Measurements from ENCODE around the gene KRT222. TPM values are rescaled to one million over a fixed set of nuclear protein-coding genes. Genes with fewer than 3 reads are reported as not detected.

The KRT222 gene
- total RNA-seq, 2 donors from 2014 or later, result 1.4 to 2.3 TPM

DNA sequence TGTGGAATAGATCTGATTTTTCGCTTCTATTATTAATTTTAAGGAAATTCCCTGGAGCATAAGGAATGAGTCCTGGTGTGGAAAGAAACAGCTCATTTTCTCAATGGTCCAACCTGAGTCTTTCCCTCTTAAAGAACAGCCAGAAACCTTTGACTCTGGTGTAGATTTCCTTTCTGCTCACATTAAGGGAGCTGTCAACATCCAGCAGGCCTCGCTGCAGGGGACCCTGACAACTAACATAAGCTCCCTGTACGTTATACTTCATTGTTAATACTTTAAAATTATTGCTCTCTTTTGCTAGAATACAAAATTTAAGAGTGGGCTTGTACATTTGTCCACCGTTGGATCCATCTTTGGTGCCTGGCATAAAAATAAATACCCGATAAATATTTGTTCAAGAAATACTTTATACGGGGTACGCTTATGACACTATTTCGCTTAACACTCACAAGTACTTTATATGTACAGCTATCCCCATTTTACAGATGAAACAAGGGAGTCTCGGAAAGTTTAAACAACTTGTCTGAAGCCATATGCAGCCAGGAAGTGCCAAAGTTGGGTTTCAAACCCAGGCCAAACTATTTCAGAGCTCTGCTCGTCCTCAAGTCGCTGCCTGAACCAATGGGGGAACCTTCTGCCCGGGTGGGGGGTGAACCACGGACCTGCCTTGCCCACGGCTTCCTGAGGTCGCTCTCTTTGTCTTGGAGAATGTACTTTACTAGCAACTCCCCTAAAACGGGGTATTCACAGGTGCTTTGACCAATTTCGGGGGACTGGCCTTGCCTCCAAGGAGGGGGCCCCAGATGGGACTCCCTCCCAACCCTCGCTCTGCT, 18.0 kb downstream of the KRT222 start:
- Mint-ChIP-seq H3K27me3 (ENCODE audit: insufficient read depth) (no peaks in the 10 kb centered on the region), H3K36me3 (ENCODE audit: low read depth) (peaks cover 26% of the 10 kb centered on the region), H3K9me3 (no peaks in the 10 kb centered on the region), H3K27ac (peak overlapping the region; percentile 99), H3K4me3 (peak overlapping the region; percentile 95), H3K4me1 (peaks cover 43% of the 10 kb centered on the region)
- Histone ChIP-seq H3K4me3 (ENCODE audit: low read length) (peak overlapping the region; percentile 93), H3K36me3 (ENCODE audit: control insufficient read depth, insufficient read depth, low read length) (peaks cover 37% of the 10 kb centered on the region), H3K27me3 (ENCODE audit: control insufficient read depth, insufficient read depth, low read length, poor library complexity, severe bottlenecking) (no peaks in the 10 kb centered on the region), H3K9ac (ENCODE audit: extremely low read depth, low read length, poor library complexity, severe bottlenecking) (peak overlapping the region; percentile 97), H3K27ac (ENCODE audit: low read depth, low read length) (peak overlapping the region; percentile 99), H3K4me1 (ENCODE audit: control insufficient read depth, insufficient read depth, low read length) (peaks cover 6% of the 10 kb centered on the region), H3K9me3 (ENCODE audit: control insufficient read depth, low read length) (no peaks in the 10 kb centered on the region)
- no peak for DNase-seq
- TF ChIP-seq, protein P1, sequence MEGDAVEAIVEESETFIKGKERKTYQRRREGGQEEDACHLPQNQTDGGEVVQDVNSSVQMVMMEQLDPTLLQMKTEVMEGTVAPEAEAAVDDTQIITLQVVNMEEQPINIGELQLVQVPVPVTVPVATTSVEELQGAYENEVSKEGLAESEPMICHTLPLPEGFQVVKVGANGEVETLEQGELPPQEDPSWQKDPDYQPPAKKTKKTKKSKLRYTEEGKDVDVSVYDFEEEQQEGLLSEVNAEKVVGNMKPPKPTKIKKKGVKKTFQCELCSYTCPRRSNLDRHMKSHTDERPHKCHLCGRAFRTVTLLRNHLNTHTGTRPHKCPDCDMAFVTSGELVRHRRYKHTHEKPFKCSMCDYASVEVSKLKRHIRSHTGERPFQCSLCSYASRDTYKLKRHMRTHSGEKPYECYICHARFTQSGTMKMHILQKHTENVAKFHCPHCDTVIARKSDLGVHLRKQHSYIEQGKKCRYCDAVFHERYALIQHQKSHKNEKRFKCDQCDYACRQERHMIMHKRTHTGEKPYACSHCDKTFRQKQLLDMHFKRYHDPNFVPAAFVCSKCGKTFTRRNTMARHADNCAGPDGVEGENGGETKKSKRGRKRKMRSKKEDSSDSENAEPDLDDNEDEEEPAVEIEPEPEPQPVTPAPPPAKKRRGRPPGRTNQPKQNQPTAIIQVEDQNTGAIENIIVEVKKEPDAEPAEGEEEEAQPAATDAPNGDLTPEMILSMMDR (conservative IDR thresholded peaks at IDR 0.05), result no peak
- WGBS, 2 experiments (ENCODE audit: insufficient coverage in 1 of 2, insufficient read length in 1 of 2), result 12 to 13% methylated on average over 8 to 18 of the region's 18 CpGs

DNA sequence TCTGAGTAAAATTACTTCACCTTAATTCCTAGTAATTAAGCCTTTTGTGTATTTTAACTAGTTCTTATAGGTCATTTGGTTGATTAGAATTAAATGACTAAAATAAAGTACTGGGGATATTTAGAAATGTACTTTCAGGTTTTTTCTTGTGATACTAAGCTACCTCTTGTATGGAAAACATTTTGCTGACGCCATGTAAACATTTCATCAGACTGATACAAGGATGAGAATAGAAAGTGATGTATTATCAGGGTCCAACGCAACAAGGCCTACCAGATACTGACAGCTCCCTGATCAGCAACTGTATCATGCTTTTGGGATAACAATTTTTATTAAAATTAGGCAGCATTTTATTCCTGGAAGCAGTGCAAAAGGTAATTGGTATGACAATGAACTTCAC, 19.0 kb downstream of the KRT222 start:
- Histone ChIP-seq H3K27ac (ENCODE audit: low read depth, low read length) (no peak overlapping the region), H3K9ac (ENCODE audit: extremely low read depth, low read length, poor library complexity, severe bottlenecking) (peak overlapping the region; percentile 97), H3K27me3 (ENCODE audit: control insufficient read depth, insufficient read depth, low read length, poor library complexity, severe bottlenecking) (no peaks in the 10 kb centered on the region), H3K4me3 (ENCODE audit: low read length) (peak overlapping the region; percentile 93), H3K4me1 (ENCODE audit: control insufficient read depth, insufficient read depth, low read length) (peaks cover 9% of the 10 kb centered on the region), H3K36me3 (ENCODE audit: control insufficient read depth, insufficient read depth, low read length) (peaks cover 48% of the 10 kb centered on the region), H3K9me3 (ENCODE audit: control insufficient read depth, low read length) (no peaks in the 10 kb centered on the region)
- Mint-ChIP-seq H3K4me3 (peak overlapping the region; percentile 95), H3K36me3 (ENCODE audit: low read depth) (peaks cover 32% of the 10 kb centered on the region), H3K27me3 (ENCODE audit: insufficient read depth) (no peaks in the 10 kb centered on the region), H3K27ac (no peak overlapping the region), H3K9me3 (no peaks in the 10 kb centered on the region), H3K4me1 (peaks cover 46% of the 10 kb centered on the region)
- DNase-seq, result no peak
- WGBS, 2 experiments (ENCODE audit: insufficient coverage in 1 of 2, insufficient read length in 1 of 2), result 85 to 100% methylated on average over 1 to 2 of the region's 2 CpGs
- TF ChIP-seq, protein P1 (conservative IDR thresholded peaks at IDR 0.05), result no peak

DNA sequence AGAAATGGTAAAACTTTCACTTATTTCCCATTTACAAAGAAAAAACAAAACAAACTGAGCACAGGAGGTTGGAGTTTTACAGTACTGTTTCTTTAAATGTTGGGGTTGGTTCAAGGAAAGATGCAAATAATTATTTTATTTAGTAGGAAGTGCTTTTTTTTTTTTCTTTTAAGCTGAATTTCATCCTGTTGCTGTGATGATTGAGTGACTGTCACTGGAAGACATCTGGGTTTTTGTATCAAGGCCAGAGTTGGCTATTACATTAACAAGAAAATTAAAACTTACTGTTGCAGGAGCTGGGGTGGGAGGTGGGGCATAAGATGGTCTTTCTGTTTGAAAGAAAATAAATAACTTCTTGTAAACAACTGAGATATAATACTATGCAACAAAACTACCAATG, 19.7 kb downstream of the KRT222 start:
- peak overlapping the region; percentile 93 for H3K4me3 ChIP-seq (ENCODE audit: low read length)
- H3K27me3 ChIP-seq (ENCODE audit: control insufficient read depth, insufficient read depth, low read length, poor library complexity, severe bottlenecking), result no peaks in the 10 kb centered on the region

More for the DNA sequence above, 19.7 kb downstream of the KRT222 start:
- Mint-ChIP-seq H3K27me3 (ENCODE audit: insufficient read depth) (no peaks in the 10 kb centered on the region), H3K9me3 (no peaks in the 10 kb centered on the region), H3K4me3 (peak overlapping the region; percentile 95), H3K27ac (no peak overlapping the region), H3K4me1 (peaks cover 52% of the 10 kb centered on the region), H3K36me3 (ENCODE audit: low read depth) (peaks cover 35% of the 10 kb centered on the region)
- Histone ChIP-seq H3K4me1 (ENCODE audit: control insufficient read depth, insufficient read depth, low read length) (peaks cover 9% of the 10 kb centered on the region), H3K36me3 (ENCODE audit: control insufficient read depth, insufficient read depth, low read length) (peaks cover 54% of the 10 kb centered on the region), H3K9me3 (ENCODE audit: control insufficient read depth, low read length) (no peaks in the 10 kb centered on the region), H3K9ac (ENCODE audit: extremely low read depth, low read length, poor library complexity, severe bottlenecking) (no peak overlapping the region), H3K27ac (ENCODE audit: low read depth, low read length) (no peak overlapping the region)
- no peak for DNase-seq
- TF ChIP-seq, protein P1 (conservative IDR thresholded peaks at IDR 0.05), result no peak
